ENCODE measurements around the gene MS4A15. TPM values are rescaled to one million over a fixed set of nuclear protein-coding genes. Genes with fewer than 3 reads are reported as not detected.

MS4A15 gene
- total and polyA plus RNA-seq, 9 of the 15 experiments (the other 6 are each of a cell fraction or from before 2014, with no cell fraction given): not detected

DNA sequence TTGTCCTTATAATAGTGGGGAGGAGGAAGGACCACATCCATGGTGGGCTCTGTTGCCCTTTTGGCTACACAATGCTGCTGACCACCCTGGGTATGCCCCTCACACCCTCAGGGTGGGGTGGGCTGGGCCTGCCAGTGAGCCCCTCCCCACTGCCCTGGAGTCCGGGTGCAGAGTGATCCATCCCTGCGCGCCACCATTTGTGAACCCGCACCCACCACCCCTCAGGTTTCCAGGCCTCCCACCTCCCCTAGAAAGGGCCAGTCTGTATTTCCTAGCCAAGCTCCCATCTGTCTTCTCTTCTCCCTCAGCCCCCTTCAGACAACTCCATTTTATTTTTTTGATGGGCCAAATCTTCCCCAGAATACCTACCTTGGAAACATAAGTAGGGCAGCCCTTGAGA lies 53.5 kb downstream of the MS4A15 start:
- Histone ChIP-seq H3K79me2 (ENCODE audit: control insufficient read depth, insufficient read depth, low read length) (no peaks in the 10 kb centered on the region), H3K4me1 (replicated peaks in 1 of 2; ENCODE audit: control insufficient read depth in 2 of 2, insufficient read depth in 2 of 2, low read length in 2 of 2) (no peaks in the 10 kb centered on the region), H3K4me2 (ENCODE audit: insufficient read depth, low read length) (no peak overlapping the region), H3K9me3 (replicated peaks; ENCODE audit: control insufficient read depth, insufficient read depth, low read depth, low read length) (no peaks in the 10 kb centered on the region), H3K9me1 (ENCODE audit: control insufficient read depth, insufficient read depth, low read length) (no peaks in the 10 kb centered on the region), H3K4me3 (no peak overlapping the region), H3K27me3 (ENCODE audit: control insufficient read depth in 2 of 2, insufficient read depth in 2 of 2, low read length in 2 of 2) (peaks cover 36 to 63% of the 10 kb centered on the region in 2 experiments; a peak in 4 of 5 replicates), H4K20me1 (replicated peaks; ENCODE audit: control insufficient read depth, insufficient read depth, low read length) (peaks cover 7% of the 10 kb centered on the region; the same call in 1 of the 2 replicates), H3K9ac (ENCODE audit: insufficient read depth in 1 of 2, low read depth in 2 of 2, low read length in 2 of 2) (no peak overlapping the region), H3K36me3 (ENCODE audit: control insufficient read depth, insufficient read depth, low read length) (no peaks in the 10 kb centered on the region), H2AFZ (ENCODE audit: low read depth, low read length) (no peak overlapping the region), H3K27ac (ENCODE audit: extremely low read depth, low read depth, low read length) (no peak overlapping the region)
- POLR2A ChIA-PET: interaction anchor here (0.6 to 1.1 kb wide), 2 partner anchors 11 to 12 kb away, joined by 3 to 5 read pairs; no protein-coding TSS in a partner anchor
- intact Hi-C loops (cut with micrococcal nuclease): no loop called here
- CTCF ChIA-PET (ENCODE audit: low intra/inter-chr PET ratio): no interaction called here
- FAIRE-seq: no peak
- 18% methylated on average over 3 of the region's 4 CpGs for WGBS (ENCODE audit: insufficient coverage, low coverage, missing lambda C conversion rate)
- in situ Hi-C loops (cut with MboI): no loop called here
- TF ChIP-seq, protein P1, sequence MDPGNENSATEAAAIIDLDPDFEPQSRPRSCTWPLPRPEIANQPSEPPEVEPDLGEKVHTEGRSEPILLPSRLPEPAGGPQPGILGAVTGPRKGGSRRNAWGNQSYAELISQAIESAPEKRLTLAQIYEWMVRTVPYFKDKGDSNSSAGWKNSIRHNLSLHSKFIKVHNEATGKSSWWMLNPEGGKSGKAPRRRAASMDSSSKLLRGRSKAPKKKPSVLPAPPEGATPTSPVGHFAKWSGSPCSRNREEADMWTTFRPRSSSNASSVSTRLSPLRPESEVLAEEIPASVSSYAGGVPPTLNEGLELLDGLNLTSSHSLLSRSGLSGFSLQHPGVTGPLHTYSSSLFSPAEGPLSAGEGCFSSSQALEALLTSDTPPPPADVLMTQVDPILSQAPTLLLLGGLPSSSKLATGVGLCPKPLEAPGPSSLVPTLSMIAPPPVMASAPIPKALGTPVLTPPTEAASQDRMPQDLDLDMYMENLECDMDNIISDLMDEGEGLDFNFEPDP (CRISPR knock-in tag; IDR thresholded peaks at IDR 0.05): no peak
- BruUV-seq (replicated peaks): no TSS peak
- DNase-seq (ENCODE audit: extremely low read depth in 1 of 4, low spot score in 3 of 4): no peak
- no peak for ATAC-seq

GRCh38 chr11:60810569-60810968 lies 53.9 kb downstream of the MS4A15 start:
- FAIRE-seq: no peak
- no peak for ATAC-seq
- CTCF ChIA-PET (ENCODE audit: low intra/inter-chr PET ratio): no interaction called here
- no peaks in the 10 kb centered on the region for H3K9me3 ChIP-seq (replicated peaks; ENCODE audit: control insufficient read depth, insufficient read depth, low read depth, low read length)
- in situ Hi-C loops (cut with MboI) (no loop called here), intact Hi-C loops (cut with micrococcal nuclease) (no loop called here)
- no peak overlapping the region for H3K9ac ChIP-seq (ENCODE audit: insufficient read depth in 1 of 2, low read depth in 2 of 2, low read length in 2 of 2)
- POLR2A ChIA-PET: interaction anchor here (0.6 to 1.1 kb wide), 2 partner anchors 10 to 12 kb away, joined by 3 to 5 read pairs; no protein-coding TSS in a partner anchor
- WGBS (ENCODE audit: insufficient coverage, low coverage, missing lambda C conversion rate): under 1% methylated on average over 8 of the region's 8 CpGs
- peaks cover 7% of the 10 kb centered on the region; the same call in 1 of the 2 replicates for H4K20me1 ChIP-seq (replicated peaks; ENCODE audit: control insufficient read depth, insufficient read depth, low read length)
- no peak overlapping the region for H2AFZ ChIP-seq (ENCODE audit: low read depth, low read length)
- no peaks in the 10 kb centered on the region for H3K9me1 ChIP-seq (ENCODE audit: control insufficient read depth, insufficient read depth, low read length)
- no peaks in the 10 kb centered on the region for H3K4me1 ChIP-seq (replicated peaks in 1 of 2; ENCODE audit: control insufficient read depth in 2 of 2, insufficient read depth in 2 of 2, low read length in 2 of 2)
- H3K27me3 ChIP-seq (ENCODE audit: control insufficient read depth in 2 of 2, insufficient read depth in 2 of 2, low read length in 2 of 2): peaks cover 34 to 60% of the 10 kb centered on the region in 2 experiments; a peak in 4 of 5 replicates
- no peaks in the 10 kb centered on the region for H3K79me2 ChIP-seq (ENCODE audit: control insufficient read depth, insufficient read depth, low read length)
- no TSS peak for BruUV-seq (replicated peaks)
- TF ChIP-seq TFAM (CRISPR knock-in tag; conservative IDR thresholded peaks at IDR 0.05) (no peak), KHSRP (IDR thresholded peaks at IDR 0.05) (no peak), NFRKB (IDR thresholded peaks at IDR 0.05; ENCODE audit: low read depth) (no peak), JUNB (CRISPR knock-in tag; conservative IDR thresholded peaks at IDR 0.05) (no peak), ZNF184 (CRISPR knock-in tag; IDR thresholded peaks at IDR 0.05) (no peak), PPARD (CRISPR knock-in tag; IDR thresholded peaks at IDR 0.05) (no peak), ZNF511 (CRISPR knock-in tag; IDR thresholded peaks at IDR 0.05) (no peak), GATAD2A (IDR thresholded peaks at IDR 0.05) (no peak), ZNF436 (CRISPR knock-in tag; IDR thresholded peaks at IDR 0.05) (no peak), MAFK (IDR thresholded peaks at IDR 0.05; ENCODE audit: low read length) (no peak), BMI1 (IDR thresholded peaks at IDR 0.05; ENCODE audit: low read length) (no peak), ZNF143 (CRISPR knock-in tag; IDR thresholded peaks at IDR 0.05) (no peak), GABPB1 (CRISPR knock-in tag; IDR thresholded peaks at IDR 0.05) (no peak), ELF1 (tag; IDR thresholded peaks at IDR 0.05) (no peak), CHD1 (IDR thresholded peaks at IDR 0.05; ENCODE audit: low read length) (no peak), CXXC5 (CRISPR knock-in tag; IDR thresholded peaks at IDR 0.05) (no peak), CSDE1 (IDR thresholded peaks at IDR 0.05) (no peak)
- no peak overlapping the region for H3K4me3 ChIP-seq
- no peak for DNase-seq (ENCODE audit: extremely low read depth in 1 of 4, low spot score in 3 of 4)
- H3K4me2 ChIP-seq (ENCODE audit: insufficient read depth, low read length): no peak overlapping the region
- no peak overlapping the region for H3K27ac ChIP-seq (ENCODE audit: extremely low read depth, low read depth, low read length)
- no peaks in the 10 kb centered on the region for H3K36me3 ChIP-seq (ENCODE audit: control insufficient read depth, insufficient read depth, low read length)

Measured in K562 (cell line).